MM.1S (cell line): Measurements from ENCODE around the gene DMRT3.

ENCODE experiments used
- DNase-seq: peaks from one replicate; pipeline ENCODE4 v3.0.0-alpha.2; 2015
- H2AFZ ChIP-seq: fragments of 300-600 bp; sonication (generic); 2 replicates; pipeline ENCODE4 v1.6.0; 2016; ENCODE audit warnings: antibody characterized with exemption, low read length
- H3F3A ChIP-seq: fragments of 300-600 bp; sonication (generic); 2 replicates; pipeline ENCODE4 v1.6.1; 2016; ENCODE audit warnings: mild to moderate bottlenecking, antibody characterized with exemption, low read length, moderate library complexity, mixed read lengths; ENCODE audit not compliant: insufficient read depth
- H3K27ac ChIP-seq: fragments of 300-600 bp; sonication (generic); 2 replicates; pipeline ENCODE4 v1.5.1; 2016; ENCODE audit warnings: mild to moderate bottlenecking, low read length
- H3K27me3 ChIP-seq: fragments of 300-600 bp; sonication (generic); replicated peaks from 2 replicates; pipeline ENCODE4 v1.6.0; 2016; ENCODE audit warnings: low read length; ENCODE audit not compliant: insufficient read depth
- H3K36me3 ChIP-seq: fragments of 300-600 bp; sonication (generic); replicated peaks from 2 replicates; pipeline ENCODE4 v1.6.1; 2016; ENCODE audit warnings: mild to moderate bottlenecking, low read length, mixed read lengths; ENCODE audit not compliant: insufficient read depth
- H3K4me1 ChIP-seq: fragments of 300-600 bp; sonication (generic); 2 replicates; pipeline ENCODE4 v1.6.1; 2016; ENCODE audit warnings: low read length, mixed read lengths
- H3K4me2 ChIP-seq: fragments of 300-600 bp; sonication (generic); 2 replicates; pipeline ENCODE4 v1.6.0; 2016; ENCODE audit warnings: low read depth, low read length
- H3K4me3 ChIP-seq: fragments of 300-600 bp; sonication (generic); 2 replicates; pipeline ENCODE4 v1.5.1; 2016; ENCODE audit warnings: low read length, mixed read lengths
- H3K79me2 ChIP-seq: fragments of 300-600 bp; sonication (generic); 2 replicates; pipeline ENCODE4 v1.6.1; 2016; ENCODE audit warnings: mixed run types, low read length, mixed read lengths
- H3K9ac ChIP-seq: fragments of 300-600 bp; sonication (generic); 2 replicates; pipeline ENCODE4 v1.6.1; 2016; ENCODE audit warnings: low read length, mixed read lengths
- H3K9me2 ChIP-seq: fragments of 300-600 bp; sonication (generic); replicated peaks from 2 replicates; pipeline ENCODE4 v1.6.1; 2016; ENCODE audit warnings: mild to moderate bottlenecking, low read length, mixed read lengths; ENCODE audit not compliant: insufficient read depth
- H3K9me3 ChIP-seq: fragments of 300-600 bp; sonication (generic); replicated peaks from 2 replicates; pipeline ENCODE4 v1.6.1; 2016; ENCODE audit warnings: mild to moderate bottlenecking, low read length, mixed read lengths; ENCODE audit not compliant: insufficient read depth
- H4K20me1 ChIP-seq: fragments of 300-600 bp; sonication (generic); 2 replicates; pipeline ENCODE4 v1.6.1; 2016; ENCODE audit warnings: mild to moderate bottlenecking, low read length, moderate library complexity, mixed read lengths; ENCODE audit not compliant: insufficient read depth
- EZH2 ChIP-seq: fragments of 300-600 bp; sonication (generic); optimal IDR thresholded peaks from 2 replicates; pipeline ENCODE3; 2017; ENCODE audit warnings: low read depth, mild to moderate bottlenecking, antibody characterized with exemption, low read length, mixed read lengths
- EZH2phosphoT487 ChIP-seq: fragments of 300-600 bp; sonication (generic); IDR thresholded peaks from 2 replicates; pipeline ENCODE4 v1.6.1; 2018; ENCODE audit warnings: antibody characterized with exemption, low read length
- TF ChIP-seq, protein P1 (sequence below): fragments of 300-600 bp; sonication (generic); IDR thresholded peaks from 2 replicates; pipeline ENCODE4 v1.5.1; 2016; ENCODE audit warnings: antibody characterized with exemption, low read length, mixed read lengths

The DMRT3 gene, protein sequence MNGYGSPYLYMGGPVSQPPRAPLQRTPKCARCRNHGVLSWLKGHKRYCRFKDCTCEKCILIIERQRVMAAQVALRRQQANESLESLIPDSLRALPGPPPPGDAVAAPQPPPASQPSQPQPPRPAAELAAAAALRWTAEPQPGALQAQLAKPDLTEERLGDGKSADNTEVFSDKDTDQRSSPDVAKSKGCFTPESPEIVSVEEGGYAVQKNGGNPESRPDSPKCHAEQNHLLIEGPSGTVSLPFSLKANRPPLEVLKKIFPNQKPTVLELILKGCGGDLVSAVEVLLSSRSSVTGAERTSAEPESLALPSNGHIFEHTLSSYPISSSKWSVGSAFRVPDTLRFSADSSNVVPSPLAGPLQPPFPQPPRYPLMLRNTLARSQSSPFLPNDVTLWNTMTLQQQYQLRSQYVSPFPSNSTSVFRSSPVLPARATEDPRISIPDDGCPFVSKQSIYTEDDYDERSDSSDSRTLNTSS

DNA sequence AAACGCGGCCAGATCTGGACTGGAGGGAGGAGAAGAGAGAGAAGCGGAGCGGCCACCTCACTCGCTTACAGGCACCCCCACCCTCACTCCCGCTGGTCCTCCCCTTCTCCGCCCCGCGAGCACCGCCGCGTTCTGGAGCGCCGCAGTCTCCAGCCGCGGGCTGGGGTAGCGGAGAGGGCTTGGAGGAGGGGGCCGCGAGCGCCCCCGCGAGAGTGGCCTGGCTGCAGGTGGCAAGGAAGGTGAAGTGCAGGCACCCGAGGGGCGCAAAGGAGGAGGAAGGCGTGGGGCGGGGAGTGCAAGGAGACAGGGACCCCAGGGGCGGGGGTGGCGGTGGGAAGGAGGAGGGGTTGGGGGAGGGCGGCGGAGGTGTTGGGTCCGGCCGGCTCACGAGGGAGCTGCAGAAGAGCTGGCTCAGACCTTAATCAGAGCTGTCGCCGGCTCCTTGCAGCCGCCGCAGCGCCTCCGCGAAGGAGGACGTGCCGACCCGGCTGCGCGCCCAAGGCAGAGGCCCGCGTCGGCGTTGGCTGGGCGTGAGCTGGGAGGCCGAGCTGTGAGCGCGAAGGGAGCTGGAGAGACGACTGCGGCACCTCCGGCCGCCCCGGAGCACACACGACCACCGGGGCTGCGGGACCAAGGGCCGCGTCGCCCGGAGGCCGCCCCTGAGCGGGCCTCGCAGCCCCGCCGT lies at the start of gene DMRT3:
Gene DMRT3, plus strand, starts transcription at position 398 of the 685 bp plus-strand sequence. CDS start 347 bp downstream, outside the sequence.
- Histone ChIP-seq H3K9me2 (no peaks in the 10 kb centered on the region), H2AFZ (0 out of 2 replicates have a peak within 1 kb of the TSS, but pooled peaks have one; percentile 31), H3K27me3 (peaks cover 9% of the 10 kb centered on the region; the same call in 1 of the 2 replicates), H3K4me1 (no peaks in the 10 kb centered on the region), H3F3A (no peaks in the 10 kb centered on the region), H3K4me2 (peak within 1 kb of the TSS; percentile 60), H3K27ac (no peak within 1 kb of the TSS), H3K4me3 (peak within 1 kb of the TSS; percentile 45), H3K79me2 (no peaks in the 10 kb centered on the region), H3K9me3 (no peaks in the 10 kb centered on the region), H4K20me1 (no peaks in the 10 kb centered on the region), H3K36me3 (no peaks in the 10 kb centered on the region), H3K9ac (no peak within 1 kb of the TSS)
- peak; percentile 14 for DNase-seq
- no peak for TF ChIP-seq EZH2phosphoT487
- TF ChIP-seq EZH2, result no peak
- TF ChIP-seq, protein P1, sequence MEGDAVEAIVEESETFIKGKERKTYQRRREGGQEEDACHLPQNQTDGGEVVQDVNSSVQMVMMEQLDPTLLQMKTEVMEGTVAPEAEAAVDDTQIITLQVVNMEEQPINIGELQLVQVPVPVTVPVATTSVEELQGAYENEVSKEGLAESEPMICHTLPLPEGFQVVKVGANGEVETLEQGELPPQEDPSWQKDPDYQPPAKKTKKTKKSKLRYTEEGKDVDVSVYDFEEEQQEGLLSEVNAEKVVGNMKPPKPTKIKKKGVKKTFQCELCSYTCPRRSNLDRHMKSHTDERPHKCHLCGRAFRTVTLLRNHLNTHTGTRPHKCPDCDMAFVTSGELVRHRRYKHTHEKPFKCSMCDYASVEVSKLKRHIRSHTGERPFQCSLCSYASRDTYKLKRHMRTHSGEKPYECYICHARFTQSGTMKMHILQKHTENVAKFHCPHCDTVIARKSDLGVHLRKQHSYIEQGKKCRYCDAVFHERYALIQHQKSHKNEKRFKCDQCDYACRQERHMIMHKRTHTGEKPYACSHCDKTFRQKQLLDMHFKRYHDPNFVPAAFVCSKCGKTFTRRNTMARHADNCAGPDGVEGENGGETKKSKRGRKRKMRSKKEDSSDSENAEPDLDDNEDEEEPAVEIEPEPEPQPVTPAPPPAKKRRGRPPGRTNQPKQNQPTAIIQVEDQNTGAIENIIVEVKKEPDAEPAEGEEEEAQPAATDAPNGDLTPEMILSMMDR, result no peak

DNA sequence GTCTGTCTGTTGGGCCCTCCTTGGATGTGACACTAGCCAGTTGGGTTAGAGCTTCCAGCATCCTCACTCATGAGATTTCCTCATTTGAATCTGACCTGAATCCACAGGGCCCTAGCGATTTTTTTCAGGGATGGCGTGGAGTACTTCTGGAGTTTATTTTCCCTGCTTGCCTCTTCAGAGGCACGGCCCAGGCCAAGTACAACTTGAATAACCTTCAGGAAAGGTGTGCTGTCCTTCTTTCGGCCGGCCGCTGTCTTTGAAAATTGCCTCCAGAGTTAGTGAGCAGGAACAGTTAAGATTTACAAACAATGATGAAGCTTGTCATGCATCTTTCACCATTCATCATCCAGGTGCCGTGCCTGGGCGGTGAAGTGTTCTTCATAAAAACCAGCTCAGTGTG lies 49.5 kb upstream of the DMRT3 start:
- Histone ChIP-seq H4K20me1 (no peaks in the 10 kb centered on the region), H3K4me1 (peaks cover 7% of the 10 kb centered on the region; the same call in 1 of the 2 replicates), H3K27ac (no peak overlapping the region), H3K9me2 (no peaks in the 10 kb centered on the region), H3F3A (no peaks in the 10 kb centered on the region), H3K36me3 (no peaks in the 10 kb centered on the region), H3K4me2 (no peak overlapping the region), H2AFZ (no peak overlapping the region), H3K79me2 (no peaks in the 10 kb centered on the region), H3K27me3 (no peaks in the 10 kb centered on the region), H3K9ac (no peak overlapping the region), H3K4me3 (no peak overlapping the region), H3K9me3 (no peaks in the 10 kb centered on the region)
- no peak for DNase-seq
- TF ChIP-seq, protein P1, result no peak
- no peak for TF ChIP-seq EZH2
- no peak for TF ChIP-seq EZH2phosphoT487

DNA sequence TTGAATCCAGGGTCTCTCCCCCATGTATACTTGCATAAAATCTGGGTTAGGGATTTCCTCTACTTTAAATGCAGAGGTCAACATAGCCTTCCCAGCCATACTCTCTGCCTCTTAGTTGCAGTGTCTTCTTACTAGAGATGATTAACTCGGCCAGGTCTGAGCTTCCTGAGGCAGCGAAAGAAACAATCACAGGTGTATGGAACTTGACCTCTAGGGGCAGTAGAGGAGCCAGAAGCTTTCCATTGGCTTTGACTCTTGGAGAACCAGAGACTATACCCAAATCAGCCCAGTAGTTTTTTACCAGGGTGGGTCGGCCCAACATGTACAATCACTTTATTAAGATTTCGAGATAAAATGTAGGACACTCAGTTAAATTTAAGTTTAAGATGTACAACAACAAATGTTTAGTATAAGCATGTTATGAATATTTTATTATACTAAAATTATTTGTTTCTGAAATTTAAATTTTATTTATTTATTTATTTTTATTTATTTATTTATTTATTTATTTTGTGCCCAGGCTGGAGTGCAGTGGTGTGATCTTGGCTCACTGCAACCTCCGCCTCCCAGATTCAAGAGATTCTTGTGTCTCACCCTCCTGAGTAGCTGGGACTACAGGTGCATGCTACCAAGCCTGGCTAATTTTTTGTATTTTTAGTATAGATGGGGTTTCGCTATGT lies 48.0 kb upstream of the DMRT3 start:
- TF ChIP-seq EZH2 (no peak), EZH2phosphoT487 (no peak)
- TF ChIP-seq, protein P1, result peak; percentile 48
- Histone ChIP-seq H3K9me2 (no peaks in the 10 kb centered on the region), H3K4me3 (no peak overlapping the region), H3K4me1 (peaks cover 7% of the 10 kb centered on the region; the same call in 1 of the 2 replicates), H3K36me3 (no peaks in the 10 kb centered on the region), H3K27ac (no peak overlapping the region), H3K9ac (no peak overlapping the region), H2AFZ (no peak overlapping the region), H4K20me1 (no peaks in the 10 kb centered on the region), H3K27me3 (no peaks in the 10 kb centered on the region), H3K79me2 (no peaks in the 10 kb centered on the region), H3F3A (no peaks in the 10 kb centered on the region), H3K4me2 (no peak overlapping the region), H3K9me3 (no peaks in the 10 kb centered on the region)
- peak; percentile 26 for DNase-seq
